Endodermal cell (in vitro differentiated cells): ENCODE results near the gene INTU. TPM values are rescaled to one million over a fixed set of nuclear protein-coding genes. Genes with fewer than 3 reads are reported as not detected.
A peak's percentile ranks its signal among the peaks of the same experiment; 100 is the strongest.

Experiments
- DNase-seq: peaks from one replicate; pipeline ENCODE4 v3.0.0-alpha.2; 2017
- H3K27ac ChIP-seq: 2 replicates; pipeline ENCODE4 v1.5.1; 2013; ENCODE audit warnings: mild to moderate bottlenecking, low read depth, low read length, moderate library complexity
- H3K27me3 ChIP-seq: 2 replicates; pipeline ENCODE4 v1.6.1; 2013; ENCODE audit warnings: mild to moderate bottlenecking, low read length, moderate library complexity; ENCODE audit not compliant: insufficient read depth, control insufficient read depth, poor library complexity, severe bottlenecking
- H3K36me3 ChIP-seq: 2 replicates; pipeline ENCODE4 v1.7.0; 2013; ENCODE audit warnings: mild to moderate bottlenecking, low read length, moderate library complexity; ENCODE audit not compliant: control insufficient read depth, insufficient read depth
- H3K4me1 ChIP-seq: one replicate; pipeline ENCODE4 v1.7.0; 2013; ENCODE audit warnings: low read length; ENCODE audit not compliant: control insufficient read depth, insufficient read depth
- H3K4me3 ChIP-seq: 2 replicates; pipeline ENCODE4 v1.5.1; 2013; ENCODE audit warnings: mild to moderate bottlenecking, low read length, moderate library complexity
- H3K9ac ChIP-seq: 2 replicates; pipeline ENCODE4 v1.6.1; 2013; ENCODE audit warnings: mild to moderate bottlenecking, low read length, moderate library complexity; ENCODE audit not compliant: poor library complexity, severe bottlenecking; ENCODE audit errors: extremely low read depth
- H3K9me3 ChIP-seq: 2 replicates; pipeline ENCODE4 v1.6.1; 2013; ENCODE audit warnings: mild to moderate bottlenecking, low read length, moderate library complexity; ENCODE audit not compliant: control insufficient read depth
- H3K27ac Mint-ChIP-seq: 2 replicates; pipeline ENCODE4 v1.8.0; 2020; ENCODE audit warnings: mixed read lengths
- H3K27me3 Mint-ChIP-seq: 2 replicates; pipeline ENCODE4 v1.8.0; 2021; ENCODE audit warnings: mild to moderate bottlenecking, mixed read lengths; ENCODE audit not compliant: insufficient read depth
- H3K36me3 Mint-ChIP-seq: 2 replicates; pipeline ENCODE4 v1.8.0; 2020; ENCODE audit warnings: low read depth, mixed read lengths
- H3K4me1 Mint-ChIP-seq: 2 replicates; pipeline ENCODE4 v1.8.0; 2020; ENCODE audit warnings: mixed read lengths
- H3K4me3 Mint-ChIP-seq: 2 replicates; pipeline ENCODE4 v1.8.0; 2020; ENCODE audit warnings: mild to moderate bottlenecking, moderate library complexity, mixed read lengths
- H3K9me3 Mint-ChIP-seq: 2 replicates; pipeline ENCODE4 v1.8.0; 2020; ENCODE audit warnings: mild to moderate bottlenecking, mixed read lengths
- CTCF ChIP-seq: fragments of 200-600 bp; sonication (generic); conservative IDR thresholded peaks from 2 replicates; pipeline ENCODE4 v1.5.0; 2021; ENCODE audit warnings: antibody characterized with exemption, mild to moderate bottlenecking
- WGBS, 2 experiments: methylation state at CpG; one replicate each; pipeline versions ENCODE4 v1.1.5 to v1.1.7; 2013; ENCODE audit warnings: missing lambda C conversion rate in 2 of 2, mixed read lengths in 1 of 2; ENCODE audit not compliant: insufficient coverage in 1 of 2, insufficient read length in 1 of 2; 5-methylcytosine and 5-hydroxymethylcytosine counted together
- total RNA-seq, 2 donors: library from RNA; stranded (reverse); fragmentation: NEBNext Ultra II Directional in 1 of 2; extraction: Animal tissue kit (Norgen Biotek cat#: 25700) in 1 of 2; gene quantifications; 2 replicates in 1 of 2; 3 replicates in 1 of 2; pipeline ENCODE4 v1.2.1, GENCODE V29; 2021

Gene INTU
- total RNA-seq, 2 donors from 2014 or later: 20.5 to 31.3 TPM

GRCh38 chr4:127634181-127634580, 1.4 kb downstream of the INTU start:
- Histone ChIP-seq H3K4me3 (peak overlapping the region; percentile 93), H3K36me3 (no peaks in the 10 kb centered on the region), H3K9ac (no peak overlapping the region), H3K27me3 (no peaks in the 10 kb centered on the region), H3K27ac (no peak overlapping the region), H3K4me1 (no peaks in the 10 kb centered on the region), H3K9me3 (no peaks in the 10 kb centered on the region)
- peaks cover 2% of the 10 kb centered on the region for H3K36me3 Mint-ChIP-seq
- peaks cover 14% of the 10 kb centered on the region for H3K4me1 Mint-ChIP-seq
- H3K4me3 Mint-ChIP-seq: peak overlapping the region; percentile 97
- TF ChIP-seq CTCF: no peak
- no peak overlapping the region for H3K27ac Mint-ChIP-seq
- H3K9me3 Mint-ChIP-seq: no peaks in the 10 kb centered on the region
- H3K27me3 Mint-ChIP-seq: no peaks in the 10 kb centered on the region
- no peak for DNase-seq
- 98 to 100% methylated on average over 1 to 2 of the region's 3 CpGs for WGBS, 2 experiments

DNA sequence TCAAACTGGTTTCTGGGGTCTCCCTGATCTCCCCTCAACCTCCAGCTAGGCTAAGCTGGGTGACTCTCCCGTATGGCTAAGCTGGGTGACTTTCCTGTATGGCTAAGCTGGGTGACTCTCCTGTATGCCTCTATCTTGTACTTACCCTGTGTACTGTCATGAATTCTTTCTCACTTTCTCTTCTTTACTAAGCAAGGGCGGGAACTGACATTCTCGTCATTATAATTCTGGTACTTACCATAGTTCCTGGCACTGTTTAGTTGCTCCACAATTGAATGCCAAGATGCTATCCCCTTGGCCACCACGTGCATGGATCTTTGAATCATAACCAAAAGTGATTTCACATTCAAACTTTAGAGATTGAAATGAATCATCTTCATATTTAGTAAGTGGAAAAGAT, 8.8 kb downstream of the INTU start:
- WGBS, 2 experiments: 93 to 96% methylated on average over 3 to 4 of the region's 4 CpGs
- no peak overlapping the region for H3K27ac ChIP-seq
- Mint-ChIP-seq H3K36me3 (peaks cover 24% of the 10 kb centered on the region), H3K4me1 (no peaks in the 10 kb centered on the region), H3K27me3 (no peaks in the 10 kb centered on the region), H3K4me3 (no peak overlapping the region), H3K9me3 (no peaks in the 10 kb centered on the region), H3K27ac (no peak overlapping the region)
- no peak for TF ChIP-seq CTCF
- DNase-seq: no peak
- H3K9me3 ChIP-seq: peaks cover 4% of the 10 kb centered on the region
- H3K4me1 ChIP-seq: no peaks in the 10 kb centered on the region
- H3K27me3 ChIP-seq: no peaks in the 10 kb centered on the region
- H3K4me3 ChIP-seq: no peak overlapping the region
- H3K9ac ChIP-seq: no peak overlapping the region
- H3K36me3 ChIP-seq: peaks cover 22% of the 10 kb centered on the region

DNA sequence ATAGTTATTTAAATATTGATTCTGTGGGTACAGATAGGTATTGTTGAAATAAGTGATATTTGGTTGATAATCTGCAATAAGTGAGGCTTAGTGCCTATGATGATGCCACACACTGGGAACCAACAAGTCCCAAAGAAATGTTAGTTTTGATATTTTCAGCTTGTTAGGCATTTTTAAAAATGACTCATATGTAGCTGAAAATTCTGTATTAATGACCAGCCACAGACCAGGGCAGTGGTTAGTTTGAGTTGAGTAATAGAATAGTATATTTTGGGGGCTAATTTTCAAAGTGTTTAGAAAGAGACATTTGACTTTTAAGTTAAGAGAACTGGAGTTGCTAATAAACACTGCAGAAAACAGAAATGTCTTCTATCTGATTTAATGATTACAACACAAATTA, 9.4 kb downstream of the INTU start:
- H3K27me3 Mint-ChIP-seq: no peaks in the 10 kb centered on the region
- no peak overlapping the region for H3K27ac ChIP-seq
- H3K4me1 Mint-ChIP-seq: no peaks in the 10 kb centered on the region
- peaks cover 29% of the 10 kb centered on the region for H3K36me3 ChIP-seq
- peaks cover 4% of the 10 kb centered on the region for H3K9me3 ChIP-seq
- no peak overlapping the region for H3K27ac Mint-ChIP-seq
- no peak overlapping the region for H3K4me3 Mint-ChIP-seq
- H3K4me1 ChIP-seq: no peaks in the 10 kb centered on the region
- no peak for TF ChIP-seq CTCF
- no peak overlapping the region for H3K9ac ChIP-seq
- H3K4me3 ChIP-seq: no peak overlapping the region
- H3K36me3 Mint-ChIP-seq: peaks cover 30% of the 10 kb centered on the region
- H3K27me3 ChIP-seq: no peaks in the 10 kb centered on the region
- DNase-seq: no peak
- no peaks in the 10 kb centered on the region for H3K9me3 Mint-ChIP-seq
